ENCODE data around the gene ENTREP1.

DNA sequence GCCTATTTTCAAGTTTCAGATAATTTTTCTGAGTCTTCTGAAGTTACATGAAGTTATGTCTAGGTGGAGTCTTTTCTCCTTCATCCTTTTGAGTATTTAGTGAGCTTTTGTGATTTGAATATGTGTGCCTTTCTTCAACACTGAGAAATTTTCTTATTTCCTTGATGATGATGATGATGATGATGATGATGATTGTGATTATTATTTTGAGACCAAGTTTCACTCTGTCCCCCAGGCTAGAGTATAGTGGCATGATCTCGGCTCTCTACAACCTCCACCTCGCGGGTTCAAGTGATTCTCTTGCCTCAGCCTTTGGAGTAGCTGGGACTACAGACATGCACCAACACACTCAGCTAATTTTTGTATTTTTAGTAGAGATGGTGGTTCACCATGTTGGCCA lies 26.2 kb downstream of the ENTREP1 start:
- TF ChIP-seq, protein P1, sequence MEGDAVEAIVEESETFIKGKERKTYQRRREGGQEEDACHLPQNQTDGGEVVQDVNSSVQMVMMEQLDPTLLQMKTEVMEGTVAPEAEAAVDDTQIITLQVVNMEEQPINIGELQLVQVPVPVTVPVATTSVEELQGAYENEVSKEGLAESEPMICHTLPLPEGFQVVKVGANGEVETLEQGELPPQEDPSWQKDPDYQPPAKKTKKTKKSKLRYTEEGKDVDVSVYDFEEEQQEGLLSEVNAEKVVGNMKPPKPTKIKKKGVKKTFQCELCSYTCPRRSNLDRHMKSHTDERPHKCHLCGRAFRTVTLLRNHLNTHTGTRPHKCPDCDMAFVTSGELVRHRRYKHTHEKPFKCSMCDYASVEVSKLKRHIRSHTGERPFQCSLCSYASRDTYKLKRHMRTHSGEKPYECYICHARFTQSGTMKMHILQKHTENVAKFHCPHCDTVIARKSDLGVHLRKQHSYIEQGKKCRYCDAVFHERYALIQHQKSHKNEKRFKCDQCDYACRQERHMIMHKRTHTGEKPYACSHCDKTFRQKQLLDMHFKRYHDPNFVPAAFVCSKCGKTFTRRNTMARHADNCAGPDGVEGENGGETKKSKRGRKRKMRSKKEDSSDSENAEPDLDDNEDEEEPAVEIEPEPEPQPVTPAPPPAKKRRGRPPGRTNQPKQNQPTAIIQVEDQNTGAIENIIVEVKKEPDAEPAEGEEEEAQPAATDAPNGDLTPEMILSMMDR (IDR thresholded peaks at IDR 0.05; ENCODE audit: insufficient read depth, low read length, poor library complexity, severe bottlenecking), result no peak
- no peak for TF ChIP-seq EZH2phosphoT487 (conservative IDR thresholded peaks at IDR 0.05; ENCODE audit: low read length)
